Measurements from ENCODE around the gene PSMD6.

DNA sequence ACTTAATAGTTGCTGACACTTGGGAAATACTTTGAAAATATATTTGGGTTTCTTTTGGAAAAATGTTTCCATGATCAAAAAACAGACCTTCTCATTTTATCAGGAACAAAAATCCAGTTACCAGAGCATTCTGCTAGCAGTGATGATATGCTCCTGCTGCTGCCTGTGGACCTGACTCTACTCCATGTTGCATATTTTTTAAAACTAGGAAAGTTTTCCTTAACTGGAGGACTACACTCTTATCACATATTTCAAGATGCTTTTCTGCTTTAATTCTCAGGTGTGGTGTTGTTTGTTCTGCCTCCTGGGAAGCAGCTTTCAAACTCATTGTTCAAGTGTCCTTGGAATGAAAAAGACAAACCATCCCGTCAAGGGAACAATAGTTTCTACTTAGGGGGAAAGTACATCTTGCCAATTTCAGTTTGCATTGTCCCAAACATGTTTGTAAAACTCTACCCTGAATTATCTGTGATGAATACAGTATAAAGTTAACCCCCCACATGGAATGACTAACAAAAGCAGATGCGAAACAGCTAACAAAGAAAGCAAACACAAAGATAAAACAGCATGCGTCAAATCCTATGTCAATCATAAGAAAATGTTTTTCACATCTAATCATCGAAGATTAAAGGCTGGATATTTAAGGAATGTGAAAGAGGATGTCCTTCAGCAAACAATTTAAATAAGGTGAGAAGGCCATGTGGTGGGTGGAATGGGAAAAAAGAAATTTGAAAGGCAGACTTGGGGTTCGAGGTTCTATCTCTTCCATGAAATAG is 40.1 kb upstream of the PSMD6 start:
- TF ChIP-seq, protein P1, sequence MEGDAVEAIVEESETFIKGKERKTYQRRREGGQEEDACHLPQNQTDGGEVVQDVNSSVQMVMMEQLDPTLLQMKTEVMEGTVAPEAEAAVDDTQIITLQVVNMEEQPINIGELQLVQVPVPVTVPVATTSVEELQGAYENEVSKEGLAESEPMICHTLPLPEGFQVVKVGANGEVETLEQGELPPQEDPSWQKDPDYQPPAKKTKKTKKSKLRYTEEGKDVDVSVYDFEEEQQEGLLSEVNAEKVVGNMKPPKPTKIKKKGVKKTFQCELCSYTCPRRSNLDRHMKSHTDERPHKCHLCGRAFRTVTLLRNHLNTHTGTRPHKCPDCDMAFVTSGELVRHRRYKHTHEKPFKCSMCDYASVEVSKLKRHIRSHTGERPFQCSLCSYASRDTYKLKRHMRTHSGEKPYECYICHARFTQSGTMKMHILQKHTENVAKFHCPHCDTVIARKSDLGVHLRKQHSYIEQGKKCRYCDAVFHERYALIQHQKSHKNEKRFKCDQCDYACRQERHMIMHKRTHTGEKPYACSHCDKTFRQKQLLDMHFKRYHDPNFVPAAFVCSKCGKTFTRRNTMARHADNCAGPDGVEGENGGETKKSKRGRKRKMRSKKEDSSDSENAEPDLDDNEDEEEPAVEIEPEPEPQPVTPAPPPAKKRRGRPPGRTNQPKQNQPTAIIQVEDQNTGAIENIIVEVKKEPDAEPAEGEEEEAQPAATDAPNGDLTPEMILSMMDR (IDR thresholded peaks at IDR 0.05; ENCODE audit: insufficient read depth, low read depth, low read length): no peak
- TF ChIP-seq EZH2 (IDR thresholded peaks at IDR 0.05; ENCODE audit: insufficient read depth, low read length): no peak

Data from astrocyte (in vitro differentiated cells and primary cell).